ENCODE measurements around the gene CNTROB.
A peak's percentile ranks its signal among the peaks of the same experiment; 100 is the strongest.

CNTROB gene

DNA sequence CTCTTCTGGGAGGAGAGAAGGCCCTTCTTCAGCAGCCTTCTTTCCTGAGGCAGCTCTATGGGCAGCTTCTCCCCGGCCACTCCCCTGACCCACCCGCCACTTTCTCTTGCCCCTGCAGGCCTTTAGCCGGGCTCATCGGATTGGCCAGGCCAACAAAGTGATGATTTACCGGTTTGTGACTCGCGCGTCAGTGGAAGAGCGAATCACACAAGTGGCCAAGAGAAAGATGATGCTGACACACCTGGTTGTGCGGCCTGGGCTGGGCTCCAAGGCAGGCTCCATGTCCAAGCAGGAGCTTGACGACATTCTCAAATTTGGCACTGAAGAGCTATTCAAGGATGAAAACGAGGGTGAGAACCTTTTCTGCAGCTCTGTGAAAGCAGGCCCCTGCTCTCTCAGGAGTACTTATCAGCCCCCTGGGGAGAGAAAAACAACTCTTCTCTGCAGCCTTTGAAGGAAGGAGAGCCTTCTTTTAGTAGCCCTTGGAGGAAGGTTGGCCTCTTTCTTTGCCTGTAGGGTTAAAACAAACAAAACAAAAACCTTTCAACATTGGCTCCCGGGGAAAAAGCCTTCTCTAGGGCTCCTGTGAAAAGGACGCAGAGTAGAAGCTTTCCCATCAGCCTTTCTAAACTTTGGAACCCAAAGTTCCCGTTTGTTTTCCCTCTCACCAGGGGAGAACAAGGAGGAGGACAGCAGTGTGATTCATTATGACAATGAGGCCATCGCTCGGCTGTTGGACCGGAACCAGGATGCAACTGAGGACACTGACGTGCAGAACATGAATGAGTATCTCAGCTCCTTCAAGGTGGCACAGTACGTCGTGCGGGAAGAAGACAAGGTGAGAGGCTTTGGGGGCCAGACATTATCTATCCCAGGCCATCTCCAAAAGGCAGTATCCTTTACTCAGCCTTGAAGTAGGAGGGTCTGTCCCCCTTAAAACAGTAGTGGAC lies 28.6 kb upstream of the CNTROB start:
- no peak for DNase-seq

DNA sequence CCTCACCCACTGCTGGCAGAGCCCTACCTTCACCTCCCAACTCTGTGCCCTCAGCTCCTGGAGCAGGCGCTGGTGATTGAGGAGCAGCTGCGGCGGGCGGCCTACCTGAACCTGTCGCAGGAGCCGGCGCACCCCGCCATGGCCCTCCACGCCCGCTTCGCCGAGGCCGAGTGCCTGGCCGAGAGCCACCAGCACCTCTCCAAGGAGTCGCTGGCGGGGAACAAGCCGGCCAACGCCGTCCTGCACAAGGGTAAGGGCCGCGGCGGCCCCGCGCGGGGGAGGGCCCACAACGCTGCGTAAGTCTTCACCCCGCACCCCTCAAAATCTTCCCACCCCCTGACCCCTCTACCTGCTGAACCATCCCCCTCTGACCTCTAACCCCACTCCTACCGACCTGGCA lies 22.9 kb upstream of the CNTROB start:
- DNase-seq: no peak

DNA sequence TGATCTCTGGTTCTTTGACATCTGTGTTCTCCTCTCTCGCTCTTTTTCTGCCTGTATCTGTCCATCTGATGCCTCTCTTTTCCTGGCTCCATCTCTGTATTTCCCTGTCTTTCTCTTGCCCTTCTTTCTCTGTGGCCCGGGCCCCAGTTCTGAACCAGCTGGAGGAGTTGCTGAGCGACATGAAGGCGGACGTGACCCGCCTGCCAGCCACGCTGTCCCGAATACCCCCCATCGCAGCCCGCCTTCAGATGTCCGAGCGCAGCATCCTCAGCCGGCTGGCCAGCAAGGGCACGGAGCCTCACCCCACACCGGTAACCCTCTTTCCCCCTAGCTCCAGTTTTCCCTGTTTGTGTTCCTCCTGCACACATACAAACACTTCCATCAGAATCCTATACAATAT lies 21.7 kb upstream of the CNTROB start:
- no peak for DNase-seq

DNA sequence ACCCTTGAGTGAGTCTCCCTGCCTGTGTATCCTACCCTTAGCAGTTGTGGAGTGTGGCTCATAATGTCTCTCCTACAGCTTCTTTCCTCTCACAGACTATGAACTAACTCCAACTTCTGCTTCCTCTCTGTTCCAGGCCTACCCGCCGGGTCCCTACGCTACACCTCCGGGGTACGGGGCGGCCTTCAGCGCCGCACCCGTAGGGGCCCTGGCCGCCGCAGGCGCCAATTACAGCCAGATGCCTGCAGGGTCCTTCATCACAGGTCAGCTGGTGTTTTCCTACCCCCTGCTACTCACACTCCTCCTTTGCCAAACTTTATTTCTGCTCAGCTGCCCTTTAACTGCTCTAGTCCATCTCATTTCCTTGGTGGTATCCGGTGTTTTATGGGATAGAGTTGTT lies 21.3 kb upstream of the CNTROB start:
- DNase-seq: no peak

DNA sequence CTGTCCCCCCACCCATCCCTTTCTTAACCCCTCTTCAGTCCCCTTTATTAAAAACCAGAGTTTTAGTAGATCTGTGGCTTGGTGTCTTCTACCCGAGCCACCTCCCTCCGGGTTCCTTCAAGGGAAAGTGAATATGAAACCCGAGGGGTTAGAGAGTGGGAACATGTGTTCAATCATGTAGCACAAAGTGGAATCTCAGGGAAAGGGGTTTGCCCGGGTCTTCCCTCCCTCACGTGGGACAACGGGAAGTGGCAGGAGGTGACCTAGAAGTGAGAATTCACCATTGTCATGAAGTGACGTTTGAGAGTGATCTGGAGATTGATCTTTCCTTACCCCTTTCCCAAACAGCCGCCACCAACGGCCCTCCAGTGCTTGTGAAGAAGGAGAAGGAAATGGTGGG lies 20.9 kb upstream of the CNTROB start:
- no peak for DNase-seq

DNA sequence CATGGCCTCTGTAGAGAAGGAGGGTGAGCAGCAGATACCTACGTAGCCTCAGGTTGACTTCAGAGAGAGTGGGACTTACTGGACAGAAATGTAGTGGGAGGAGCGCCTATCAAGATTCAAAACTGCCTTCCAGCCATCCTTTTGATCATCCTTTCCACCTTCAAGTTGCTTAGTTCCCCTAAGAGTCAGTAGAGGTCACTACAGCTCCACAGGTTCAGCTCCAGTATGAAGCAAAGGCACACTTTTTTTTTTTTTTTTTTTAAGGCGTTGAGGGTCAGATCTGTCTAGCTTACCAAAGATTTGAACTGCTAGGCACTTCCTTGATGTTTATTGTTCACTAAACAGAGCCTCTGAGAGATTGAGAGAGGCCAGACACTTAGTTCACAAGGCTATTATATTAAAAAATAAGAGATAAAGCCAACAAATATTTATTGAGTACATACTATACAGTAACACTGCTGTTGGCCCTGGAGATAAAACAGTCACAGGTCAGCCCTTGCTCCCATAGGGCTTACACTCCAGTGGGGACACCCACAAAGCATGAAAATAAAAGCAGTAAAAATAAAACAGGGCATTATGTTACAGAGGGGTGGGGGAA lies 19.0 kb upstream of the CNTROB start:
- DNase-seq: peak; percentile 58

DNA sequence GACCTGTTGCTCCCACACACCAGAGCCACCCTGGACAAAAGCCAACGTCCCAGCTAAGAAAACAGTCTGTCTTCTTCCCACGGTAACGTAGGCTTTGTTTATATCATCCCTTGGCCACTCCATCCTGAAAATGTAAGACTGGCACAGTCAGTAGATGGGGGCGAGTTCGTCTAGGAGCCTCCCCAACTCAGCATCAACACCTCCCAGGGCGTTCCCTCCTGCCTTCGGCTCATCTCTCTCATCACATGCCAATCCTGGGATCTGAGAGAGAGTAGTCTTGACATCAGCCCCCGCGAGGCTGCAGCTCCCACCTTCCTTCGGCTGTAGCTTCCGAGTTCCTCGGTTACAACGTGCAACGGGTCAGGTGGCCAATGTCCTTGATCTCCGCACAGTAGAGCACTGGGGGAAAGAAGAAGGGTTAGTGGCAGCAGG lies 16.8 kb upstream of the CNTROB start:
- DNase-seq: no peak

DNA sequence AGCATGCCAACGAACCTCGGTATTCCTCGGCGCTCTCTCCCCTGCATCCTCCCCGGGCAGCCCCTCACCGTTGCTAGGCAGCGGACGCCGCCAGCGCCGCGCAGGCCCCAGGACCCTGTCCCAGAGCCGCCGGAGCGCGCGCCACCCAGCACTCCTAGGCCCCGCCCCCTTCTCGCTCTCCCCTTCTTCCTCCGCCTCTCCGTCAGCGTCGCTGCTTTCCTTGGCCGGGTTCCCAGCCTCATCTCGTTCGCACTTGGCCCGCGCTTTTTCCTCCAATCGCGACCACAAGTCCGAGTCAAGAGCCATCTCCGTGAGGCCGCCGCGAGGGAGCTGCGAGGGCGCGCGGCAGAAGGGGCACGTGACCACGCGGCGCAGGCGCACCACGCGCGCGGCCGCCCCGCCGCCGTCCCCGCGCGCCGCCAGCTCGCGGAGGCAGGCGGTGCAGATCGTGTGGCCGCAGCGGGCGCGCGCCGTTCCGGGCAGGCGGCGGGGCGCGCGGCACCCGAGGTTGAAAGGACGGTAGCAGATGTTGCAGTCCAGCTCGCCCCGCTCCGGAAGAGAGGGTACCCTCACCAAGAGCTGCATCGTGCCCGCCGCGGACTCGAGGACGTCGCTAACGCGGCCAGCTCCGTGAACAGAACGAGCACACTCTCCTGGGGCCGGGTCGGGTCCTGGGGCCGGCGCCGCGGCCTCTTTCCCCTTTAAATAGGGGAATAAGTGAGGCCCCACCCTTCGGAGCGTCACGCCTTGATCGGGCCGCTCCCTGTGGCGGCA lies 16.2 kb upstream of the CNTROB start, which contains the start of gene RNF227:
RNF227 (minus strand) TSS at position 679 of the 774 bp plus-strand sequence; CDS start at position 585, 94 bp downstream.
- DNase-seq: peak; percentile 87

DNA sequence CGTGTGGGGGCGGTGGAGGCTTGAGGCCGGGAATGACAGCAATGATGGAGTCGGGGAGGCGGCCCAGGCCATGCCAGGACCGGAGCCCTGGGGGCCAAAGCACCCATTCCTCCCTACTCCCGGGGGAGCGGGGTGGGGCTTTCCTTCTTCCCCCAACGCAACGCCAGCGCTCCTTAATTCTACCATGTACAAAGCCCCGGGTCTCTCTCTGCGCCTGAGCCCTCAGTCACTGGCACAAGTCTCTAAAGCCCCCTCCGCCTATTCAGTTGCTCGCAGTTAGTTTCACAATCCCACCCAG lies 15.7 kb upstream of the CNTROB start:
- no peak for DNase-seq

DNA sequence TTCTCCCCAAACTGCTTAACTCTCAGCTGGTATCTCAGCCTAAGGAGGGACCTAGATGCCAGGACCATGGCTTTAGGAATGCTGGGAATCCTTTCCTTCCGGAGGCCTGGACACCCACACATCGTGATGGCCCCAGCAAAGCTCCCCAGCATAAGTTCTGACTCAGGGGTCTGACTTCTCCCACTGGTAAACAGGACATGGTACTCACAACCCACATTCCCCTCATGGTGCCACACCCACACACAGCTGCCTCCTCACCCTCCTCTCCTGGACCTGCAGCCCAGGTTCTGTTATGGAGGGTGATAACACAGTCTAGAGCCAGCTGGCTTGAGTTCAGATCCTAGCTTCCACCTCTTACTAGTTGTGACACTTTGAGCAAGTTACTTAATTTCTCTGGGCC lies 15.2 kb upstream of the CNTROB start:
- DNase-seq: no peak

DNA sequence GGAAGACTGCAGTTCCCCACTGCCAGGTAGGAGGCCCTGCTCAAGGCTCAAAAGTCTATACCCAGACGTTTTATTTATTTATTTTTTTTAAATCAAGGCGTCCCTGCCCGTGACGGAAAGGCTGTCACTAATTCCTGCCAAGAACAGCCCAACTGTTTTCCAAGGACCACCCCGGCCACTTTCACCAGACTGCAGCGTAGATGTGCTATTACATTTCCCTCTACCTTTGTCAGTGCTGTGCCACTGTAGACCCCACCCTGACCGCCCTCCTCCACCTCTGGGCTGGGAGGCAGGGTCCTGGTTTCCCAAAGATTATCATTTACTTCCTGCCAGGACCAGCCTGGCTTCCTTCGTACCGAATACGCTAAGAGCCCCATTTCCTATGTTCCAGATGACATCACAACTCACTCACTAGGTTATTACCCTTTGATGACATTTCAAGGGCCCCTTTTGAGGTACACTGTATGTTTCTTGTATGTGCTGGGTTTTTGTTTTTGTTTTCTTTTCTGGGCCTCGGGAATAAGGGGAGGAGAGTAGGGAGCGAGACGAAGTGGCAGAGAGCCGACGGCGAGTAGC lies 9.6 kb upstream of the CNTROB start:
- no peak for DNase-seq

DNA sequence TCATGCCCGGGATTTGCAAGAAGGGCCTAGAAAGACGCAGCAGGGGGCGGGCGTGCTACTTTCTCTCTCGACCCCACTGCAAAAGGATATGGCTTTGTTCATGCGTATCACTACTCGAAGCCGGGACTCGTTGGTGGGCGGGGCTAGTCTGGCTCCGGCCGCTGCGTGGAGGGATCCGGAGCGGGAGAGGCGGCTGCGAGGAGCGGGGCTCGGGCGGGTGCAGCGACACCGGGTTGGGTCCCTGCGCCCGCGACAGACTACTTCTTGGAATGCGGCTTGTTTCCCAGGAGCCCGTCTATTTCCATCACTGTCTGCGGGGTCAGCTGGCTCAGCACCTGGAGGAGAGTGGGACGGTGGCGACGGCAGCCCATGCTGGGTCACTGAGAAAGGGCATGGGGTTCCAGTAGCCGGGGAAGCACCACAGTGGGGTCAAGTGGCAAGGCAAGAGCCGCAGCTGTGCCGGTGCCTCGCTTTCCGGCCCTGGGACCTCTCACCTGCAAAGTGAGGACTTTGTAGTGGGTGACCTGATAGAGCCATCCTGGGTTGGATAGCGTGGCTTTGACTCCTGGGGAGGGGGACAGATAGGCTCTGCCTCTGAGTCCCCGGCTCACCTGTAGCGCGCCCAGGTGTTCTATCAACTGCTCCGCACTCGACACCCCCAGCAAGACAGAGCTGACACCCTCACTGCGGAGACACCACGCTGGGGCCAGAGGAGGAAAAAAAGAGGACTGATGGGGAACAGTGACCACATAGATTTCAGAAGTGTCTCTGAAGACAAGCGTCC lies 9.0 kb upstream of the CNTROB start:
- DNase-seq: peak; percentile 83

DNA sequence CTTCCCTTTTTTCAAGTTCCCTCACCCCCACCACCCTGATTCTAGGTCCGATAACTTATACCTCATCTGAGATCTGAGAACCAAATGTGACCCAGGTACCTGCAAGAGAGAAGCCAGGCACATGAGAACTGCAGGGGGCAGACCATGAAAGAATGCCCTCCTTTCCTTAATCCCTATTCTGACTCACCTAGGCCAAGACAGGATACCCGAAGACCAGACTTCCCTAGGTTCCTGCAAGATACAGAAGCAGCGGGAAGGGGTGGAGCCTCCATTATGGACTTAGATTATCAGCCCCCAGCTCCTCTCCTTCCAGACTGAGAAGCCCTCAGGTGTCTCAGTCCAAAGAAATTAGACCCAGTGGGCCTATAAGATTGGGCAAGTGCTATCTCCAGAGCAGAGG lies 4.4 kb upstream of the CNTROB start:
- DNase-seq: no peak

DNA sequence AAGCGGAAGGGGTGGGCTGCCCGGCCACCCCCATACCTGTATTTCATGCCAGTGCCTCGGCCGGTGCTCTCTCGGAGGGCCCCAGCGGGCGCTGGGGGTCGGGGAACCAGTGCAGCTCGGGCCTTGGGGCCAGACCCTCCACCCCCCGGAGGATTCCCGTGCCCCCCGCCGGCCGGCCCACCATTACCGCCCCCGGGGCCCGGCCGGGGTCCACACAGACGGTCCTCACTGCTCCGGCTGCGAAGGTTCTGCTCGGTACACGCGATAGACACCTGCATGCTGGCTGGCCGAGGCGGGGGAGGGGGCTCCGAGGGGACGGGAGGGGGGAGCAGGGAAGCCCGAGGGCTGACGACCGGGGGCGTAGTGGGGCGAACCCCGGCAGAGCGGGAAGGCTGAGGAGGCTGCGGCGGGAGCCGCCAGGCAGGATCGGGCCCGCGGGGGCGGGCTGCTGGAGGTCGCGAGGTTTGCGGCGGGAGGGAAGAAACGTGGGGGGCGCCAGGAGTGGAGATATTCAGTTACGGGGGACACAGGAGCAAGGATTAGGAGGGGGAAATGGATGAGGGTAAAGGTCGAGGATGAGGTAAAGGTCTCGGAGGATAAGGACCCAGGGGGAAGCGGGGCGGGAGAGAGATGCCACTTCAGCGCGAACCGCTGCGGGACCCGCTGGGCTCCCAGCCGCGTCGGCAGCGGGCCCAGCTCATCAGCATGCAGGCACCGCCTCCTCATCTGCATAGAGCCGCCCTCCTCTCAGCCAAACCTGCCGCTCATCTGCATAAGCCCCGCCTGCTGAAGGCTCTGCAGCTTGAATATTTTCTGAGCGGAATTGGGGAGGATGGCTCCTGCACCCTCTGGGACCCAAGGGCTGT lies 2.6 kb upstream of the CNTROB start, which contains the start of gene KCNAB3:
KCNAB3 (minus strand) TSS at position 699 of the 866 bp plus-strand sequence; CDS start at position 278, 421 bp downstream.
- peak; percentile 57 for DNase-seq

DNA sequence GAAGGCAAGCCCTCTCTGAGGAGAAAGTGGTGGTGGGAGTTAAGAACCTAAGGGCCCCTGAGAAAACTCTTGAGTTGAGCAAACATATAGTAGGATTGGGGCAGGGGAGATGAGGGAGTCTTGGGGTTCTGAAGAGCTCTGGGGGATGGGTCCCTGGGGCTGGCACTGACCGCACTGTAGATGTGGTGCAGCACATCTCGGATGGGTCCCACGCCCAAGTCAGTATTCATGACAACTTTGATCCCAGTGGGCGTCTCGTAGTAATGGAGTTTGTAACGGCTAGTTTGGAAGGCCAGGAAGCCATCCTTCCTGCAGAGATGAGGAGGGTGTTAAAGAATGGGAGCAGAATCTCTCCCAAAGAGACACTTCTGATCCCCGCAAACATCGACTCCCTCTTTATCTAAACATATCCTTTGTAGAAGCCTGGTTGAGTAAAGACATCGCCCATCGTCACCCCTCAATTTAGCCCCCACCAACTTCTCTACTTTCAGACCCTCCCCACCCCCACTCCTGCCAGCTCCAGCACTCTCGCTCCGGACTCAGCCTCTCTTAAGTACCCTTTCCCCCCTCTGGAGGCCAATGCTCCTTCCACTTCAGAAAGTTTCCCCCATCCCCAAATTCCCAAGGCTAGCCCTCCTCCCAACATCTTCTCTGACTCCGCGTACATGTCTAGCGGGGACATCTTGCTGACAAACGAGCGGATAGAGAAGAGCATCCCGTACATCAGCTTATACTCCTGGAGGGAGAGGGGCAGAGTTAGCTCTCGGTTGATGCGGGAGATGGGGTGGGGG lies 970 bp upstream of the CNTROB start:
- DNase-seq: no peak

DNA sequence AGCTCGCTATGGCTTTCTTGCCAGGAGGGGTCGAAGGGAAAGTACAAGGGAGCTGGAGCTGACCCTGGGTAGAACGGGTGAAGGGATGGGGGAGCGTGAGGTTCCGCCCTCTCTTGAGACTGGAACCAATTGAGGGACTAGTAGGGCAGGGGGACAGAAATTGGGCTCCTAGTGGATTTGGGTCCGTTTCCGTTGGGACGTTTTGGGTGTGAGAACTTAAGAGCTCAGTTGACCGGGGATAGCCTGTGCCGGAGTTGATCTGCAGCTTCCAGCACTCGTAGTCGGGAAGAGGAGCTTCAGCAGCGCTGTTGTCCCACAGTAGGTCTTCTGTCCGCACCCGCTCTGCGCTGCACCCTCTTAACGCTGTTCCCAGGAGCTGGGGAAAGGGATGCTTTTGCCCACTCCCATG lies 481 bp downstream of the CNTROB start:
- DNase-seq: peak; percentile 14

DNA sequence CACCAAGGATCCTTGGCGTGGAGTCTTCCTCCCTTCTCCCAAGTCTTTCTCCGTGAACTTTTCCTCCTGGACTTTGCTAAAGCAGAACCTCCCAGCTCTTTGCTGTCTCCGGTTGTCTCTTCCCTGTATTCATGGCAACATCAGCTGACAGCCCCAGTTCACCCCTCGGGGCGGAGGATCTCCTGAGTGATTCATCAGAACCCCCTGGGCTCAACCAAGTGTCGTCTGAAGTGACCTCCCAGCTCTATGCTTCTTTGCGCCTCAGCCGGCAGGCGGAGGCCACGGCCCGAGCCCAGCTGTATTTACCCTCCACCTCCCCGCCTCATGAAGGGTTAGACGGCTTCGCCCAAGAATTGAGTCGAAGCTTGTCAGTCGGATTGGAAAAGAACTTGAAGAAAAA lies 943 bp downstream of the CNTROB start:
- peak; percentile 65 for DNase-seq

DNA sequence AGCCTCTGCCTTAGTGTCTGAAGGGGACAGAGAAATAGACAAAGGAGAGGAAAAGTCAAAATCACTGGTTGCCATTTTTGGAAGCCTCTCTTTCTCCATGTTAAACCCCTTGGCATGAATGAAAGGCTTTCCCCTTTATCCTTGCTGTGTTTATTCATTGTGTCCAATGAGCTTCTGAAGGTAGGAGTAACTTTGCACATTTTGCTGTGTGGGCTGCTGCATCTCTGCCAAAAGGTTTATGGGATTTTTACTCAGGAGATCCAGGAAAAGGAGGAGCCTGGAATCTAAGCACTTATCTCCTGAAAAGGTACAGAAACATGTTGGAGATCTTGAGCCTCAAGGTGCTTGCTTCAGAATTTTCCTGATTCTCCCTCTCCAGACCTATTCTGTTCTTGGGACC lies 3.9 kb downstream of the CNTROB start:
- DNase-seq: no peak

DNA sequence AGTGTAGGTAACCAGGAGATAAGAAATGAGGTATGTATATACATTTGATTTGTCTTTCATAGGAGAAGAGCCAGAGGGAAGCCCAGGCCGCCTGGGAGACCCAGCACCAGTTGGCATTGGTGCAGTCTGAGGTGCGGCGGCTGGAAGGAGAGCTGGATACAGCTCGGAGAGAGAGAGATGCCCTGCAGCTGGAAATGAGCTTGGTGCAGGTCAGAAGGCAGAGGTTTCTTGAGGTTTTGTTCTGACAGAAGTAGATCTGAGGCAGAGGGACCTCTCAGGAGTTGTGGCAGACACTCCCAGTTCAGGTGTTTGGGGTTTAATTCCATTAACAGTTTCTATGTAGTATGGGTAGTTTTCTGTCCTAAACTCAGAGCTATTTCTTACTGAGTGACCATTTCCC lies 8.0 kb downstream of the CNTROB start:
- no peak for DNase-seq

DNA sequence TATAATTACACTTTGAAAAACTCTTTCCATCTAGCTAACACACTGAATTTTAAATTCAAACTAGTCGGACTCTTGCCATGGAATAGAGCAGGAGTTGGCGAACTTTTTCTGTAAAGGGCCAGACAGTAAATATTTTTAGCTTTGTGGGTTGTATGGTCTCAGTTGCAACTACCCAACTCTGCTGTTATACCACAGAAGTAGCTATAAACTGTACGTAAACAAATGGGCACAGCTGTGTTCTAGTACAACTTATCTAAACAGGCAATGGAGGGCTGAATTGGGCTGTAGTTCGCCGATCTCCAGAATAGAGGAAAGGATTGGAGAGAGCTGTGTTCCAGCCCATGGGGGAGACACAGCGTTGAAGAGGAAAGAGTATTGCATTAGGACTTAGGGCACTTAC lies 8.7 kb downstream of the CNTROB start:
- DNase-seq: no peak

DNA sequence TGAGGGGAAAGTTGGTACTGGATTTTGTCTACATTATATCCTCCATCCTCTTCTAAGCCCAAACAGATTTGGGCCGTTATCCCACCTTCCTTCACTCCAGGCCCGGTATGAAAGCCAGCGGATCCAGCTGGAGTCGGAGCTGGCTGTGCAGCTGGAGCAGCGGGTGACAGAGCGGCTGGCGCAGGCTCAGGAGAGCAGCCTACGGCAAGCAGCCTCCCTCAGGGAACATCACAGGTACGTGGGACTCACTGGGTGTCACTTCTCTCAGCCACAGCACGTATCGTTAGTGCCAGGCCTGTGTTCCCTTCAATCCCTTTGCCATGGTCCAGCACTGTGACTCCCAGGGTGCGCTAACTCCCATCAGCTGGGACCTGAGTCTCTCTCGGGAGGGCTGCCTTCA lies 11.3 kb downstream of the CNTROB start:
- DNase-seq: no peak

Measured in CD4-positive, alpha-beta T cell treated with Interferon gamma for 1 hour (primary cell).